A549 (cell line): Measurements from ENCODE around the gene TPSB2.

ENCODE experiments used
- BHLHE40 ChIP-seq: IDR thresholded peaks from 2 replicates; pipeline ENCODE4 v1.6.1; 2012; ENCODE audit warnings: low read depth, low read length, inconsistent platforms
- EP300 ChIP-seq, 2 experiments: fragments of >200 bp; sonication (Bioruptor Twin); formaldehyde crosslinking; IDR thresholded peaks; 2 replicates in 1 of 2; 3 replicates in 1 of 2; pipeline ENCODE4 v1.6.1; 2016 to 2017
- POLR2A ChIP-seq: IDR thresholded peaks from 2 replicates; pipeline ENCODE4 v1.6.1; 2012; ENCODE audit warnings: mild to moderate bottlenecking, low read length
- RFX5 ChIP-seq: fragments of 450-650 bp; IDR thresholded peaks from 2 replicates; pipeline ENCODE4 v1.7.1; 2014; ENCODE audit warnings: antibody characterized with exemption, mild to moderate bottlenecking, moderate library complexity
- TF ChIP-seq, protein P1 (sequence below): fragments of >200 bp; sonication (Bioruptor Twin); formaldehyde crosslinking; IDR thresholded peaks from 3 replicates; pipeline ENCODE4 v1.5.1; 2016

DNA sequence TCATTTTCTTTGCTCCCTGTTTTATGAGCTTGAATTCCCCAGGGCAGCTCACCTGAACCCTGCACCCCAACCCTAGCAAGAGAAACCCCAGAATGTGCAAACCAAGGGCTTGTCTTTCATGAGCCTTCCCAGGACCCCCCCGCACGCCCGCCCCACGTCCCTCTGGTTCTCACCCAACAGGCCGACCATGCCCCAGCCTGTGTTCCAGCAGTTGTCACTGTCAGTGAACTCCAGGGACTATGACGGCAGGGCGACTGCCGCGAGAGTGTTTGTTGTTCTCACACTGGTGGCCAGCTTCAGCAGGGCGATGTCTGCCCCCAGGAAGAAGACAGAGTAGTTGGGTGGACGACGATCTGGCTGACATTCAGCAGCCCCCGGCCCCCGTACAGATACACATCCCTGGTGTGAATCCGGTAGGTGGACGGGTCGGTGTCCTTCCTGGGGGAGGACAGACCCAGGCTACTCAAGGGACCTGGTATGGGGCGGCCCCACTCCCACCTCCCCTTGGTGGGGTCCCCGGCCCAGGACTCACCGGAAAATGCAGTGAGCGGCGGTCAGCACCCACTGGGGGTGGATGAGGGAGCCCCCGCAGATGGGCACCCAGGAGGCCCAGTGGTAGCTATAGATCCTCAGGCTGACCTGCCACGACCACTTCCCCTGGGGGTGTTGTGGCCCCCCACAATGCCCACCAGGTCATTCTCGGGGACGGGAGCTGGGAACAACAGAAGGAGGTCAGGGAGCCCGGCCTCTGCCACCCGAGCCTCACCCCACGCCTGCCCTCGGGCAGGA, 46.0 kb upstream of the TPSB2 start:
- TF ChIP-seq, protein P1, sequence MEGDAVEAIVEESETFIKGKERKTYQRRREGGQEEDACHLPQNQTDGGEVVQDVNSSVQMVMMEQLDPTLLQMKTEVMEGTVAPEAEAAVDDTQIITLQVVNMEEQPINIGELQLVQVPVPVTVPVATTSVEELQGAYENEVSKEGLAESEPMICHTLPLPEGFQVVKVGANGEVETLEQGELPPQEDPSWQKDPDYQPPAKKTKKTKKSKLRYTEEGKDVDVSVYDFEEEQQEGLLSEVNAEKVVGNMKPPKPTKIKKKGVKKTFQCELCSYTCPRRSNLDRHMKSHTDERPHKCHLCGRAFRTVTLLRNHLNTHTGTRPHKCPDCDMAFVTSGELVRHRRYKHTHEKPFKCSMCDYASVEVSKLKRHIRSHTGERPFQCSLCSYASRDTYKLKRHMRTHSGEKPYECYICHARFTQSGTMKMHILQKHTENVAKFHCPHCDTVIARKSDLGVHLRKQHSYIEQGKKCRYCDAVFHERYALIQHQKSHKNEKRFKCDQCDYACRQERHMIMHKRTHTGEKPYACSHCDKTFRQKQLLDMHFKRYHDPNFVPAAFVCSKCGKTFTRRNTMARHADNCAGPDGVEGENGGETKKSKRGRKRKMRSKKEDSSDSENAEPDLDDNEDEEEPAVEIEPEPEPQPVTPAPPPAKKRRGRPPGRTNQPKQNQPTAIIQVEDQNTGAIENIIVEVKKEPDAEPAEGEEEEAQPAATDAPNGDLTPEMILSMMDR = no peak
- TF ChIP-seq RFX5 (no peak), POLR2A (no peak), EP300 (IDR thresholded peaks at IDR 0.05) (no peak), BHLHE40 (no peak)
